Stimulated activated CD8-positive, alpha-beta memory T cell treated with anti-CD3 and anti-CD28 coated beads, Interleukin-15, amount 100 ng/mL, for 48 hours (primary cell): Measurements from ENCODE around the gene RRBP1.

Source experiments
- DNase-seq, 2 donors: peaks; one replicate each; pipeline ENCODE4 v3.0.0-alpha.2; 2020; ENCODE audit warnings: low read depth in 2 of 2

RRBP1 gene

GRCh38 chr20:17647391-17648314 lies 34.4 kb downstream of the RRBP1 start:
- no peak for DNase-seq

DNA sequence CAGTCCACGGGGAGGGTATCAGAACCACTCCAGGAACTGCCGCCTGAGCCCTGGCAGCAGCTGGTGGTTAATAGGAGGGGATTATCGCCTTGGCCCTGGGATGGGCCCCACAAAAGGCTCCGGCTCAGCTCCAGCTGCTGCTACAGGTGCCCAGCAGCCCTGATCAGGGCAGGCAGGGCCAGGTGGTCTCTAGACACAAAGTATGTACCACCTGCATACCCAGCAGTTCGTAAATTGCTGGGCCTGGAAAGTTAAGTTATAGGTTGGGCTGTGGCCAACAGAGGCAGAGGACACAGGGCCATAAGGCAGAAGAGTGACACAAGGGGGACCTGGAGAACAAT lies 35.1 kb downstream of the RRBP1 start:
- DNase-seq: no peak

DNA sequence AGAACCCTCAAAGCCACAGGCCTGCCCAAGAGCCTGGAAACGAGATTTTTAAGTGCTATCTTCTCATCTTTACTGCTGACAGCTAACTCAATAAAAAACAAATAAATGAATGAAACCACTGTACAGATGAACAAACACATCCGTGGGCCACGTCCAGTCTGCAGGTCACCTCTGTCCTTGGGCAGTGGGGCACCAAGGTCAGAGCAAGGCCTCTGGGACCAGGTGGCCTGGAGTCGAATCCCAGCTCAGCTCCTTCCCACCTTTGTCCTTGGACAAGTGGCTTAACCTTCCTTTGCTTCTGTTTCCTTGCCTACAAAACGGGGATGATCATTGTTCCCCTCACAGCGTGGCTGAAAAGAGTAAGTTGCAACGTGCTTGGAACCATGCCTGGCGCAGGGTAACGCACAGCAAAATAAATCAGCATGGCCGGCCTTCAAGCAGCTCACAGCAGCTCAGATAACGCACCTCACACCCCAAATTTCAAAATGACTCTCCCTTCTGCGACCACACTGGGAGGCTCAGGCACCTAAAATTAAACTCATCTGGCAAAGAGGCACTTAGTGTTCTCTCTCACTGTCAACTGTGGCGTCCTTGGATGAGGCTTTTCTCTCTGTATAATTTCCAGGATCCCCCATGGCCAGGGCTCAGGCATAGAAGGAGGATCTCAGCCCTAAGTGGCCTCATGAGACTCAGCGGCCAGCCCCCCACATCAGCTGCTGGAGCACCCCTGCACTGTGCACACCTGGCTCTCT lies 35.7 kb downstream of the RRBP1 start:
- no peak for DNase-seq

- DNase-seq: no peak
Measured at GRCh38 chr20:17645546-17646208, 36.4 kb downstream of the RRBP1 start.

DNA sequence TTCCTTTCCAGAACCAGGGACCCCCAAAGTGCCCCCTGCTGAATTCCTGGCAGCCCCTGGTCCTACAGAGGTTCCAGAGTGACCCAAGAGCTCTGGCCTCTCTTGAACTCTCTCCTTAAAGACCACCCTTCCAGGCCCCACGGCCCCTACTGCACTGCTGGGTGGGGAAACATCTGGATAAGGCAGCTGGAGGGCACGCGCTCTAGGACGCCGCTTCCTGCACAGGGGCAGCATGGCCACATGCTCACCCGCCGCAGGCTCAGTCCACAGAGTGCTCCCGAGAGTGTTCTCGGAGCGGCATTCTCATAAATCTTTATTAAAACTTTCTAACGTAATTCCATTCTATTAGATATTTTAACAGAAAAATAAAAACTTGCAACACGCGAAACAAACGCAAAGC lies 37.0 kb downstream of the RRBP1 start:
- DNase-seq: no peak

- DNase-seq: no peak
Measured at GRCh38 chr20:17644451-17644850, 37.6 kb downstream of the RRBP1 start.

DNA sequence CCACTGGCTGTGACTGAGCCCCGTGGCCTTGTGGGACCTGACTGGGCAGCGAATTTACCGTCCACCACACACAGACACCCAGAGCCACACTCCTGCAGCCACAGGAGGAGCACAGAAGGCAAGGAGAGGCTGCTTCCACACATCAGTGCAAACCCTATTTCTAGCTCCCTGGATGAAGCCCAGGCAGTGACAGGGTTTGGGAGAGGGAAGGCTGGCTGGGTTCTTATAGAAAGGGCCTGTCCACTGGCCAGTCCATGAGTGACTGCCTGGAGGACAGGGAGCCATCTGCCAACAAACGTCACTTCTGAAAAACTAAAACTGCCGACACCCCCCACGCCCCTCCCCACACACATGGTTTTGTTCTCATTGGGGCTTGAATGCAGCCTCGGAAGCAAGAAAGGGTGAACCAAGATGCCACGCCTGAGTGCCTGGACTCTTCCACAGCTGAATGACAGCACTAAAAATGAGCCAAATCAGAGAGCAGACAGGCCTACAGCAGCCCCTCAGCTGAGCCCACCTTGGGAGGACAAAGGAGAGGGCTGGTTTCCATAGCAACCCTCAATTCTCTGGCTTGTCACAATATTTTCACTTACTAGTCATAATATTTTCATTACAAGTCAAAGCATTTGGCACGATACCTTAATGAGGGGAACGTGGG lies 38.4 kb downstream of the RRBP1 start:
- no peak for DNase-seq

GRCh38 chr20:17642404-17643269 lies 39.4 kb downstream of the RRBP1 start:
- no peak for DNase-seq

DNA sequence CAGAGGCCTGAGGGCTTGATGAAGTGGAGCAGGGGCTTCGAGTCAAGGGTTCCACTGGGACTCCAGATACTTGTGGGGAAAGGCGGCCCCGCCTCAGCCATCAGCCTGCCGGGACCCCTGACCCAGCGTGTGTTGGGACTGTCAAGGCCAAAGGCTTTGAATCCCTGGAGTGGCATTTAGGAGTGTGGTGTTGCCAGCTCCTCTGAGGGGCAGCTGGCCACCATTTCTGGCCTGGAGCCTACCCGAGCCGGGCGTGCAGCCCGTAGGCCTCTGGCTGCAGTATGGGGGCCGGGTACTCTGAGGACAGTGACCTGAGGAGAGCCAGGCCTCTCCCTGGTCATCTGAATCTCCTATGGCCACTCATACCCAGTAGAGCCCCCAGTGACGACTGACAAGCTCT lies 40.0 kb downstream of the RRBP1 start:
- DNase-seq: no peak

- DNase-seq: no peak
Measured at GRCh38 chr20:17641520-17641964, 40.5 kb downstream of the RRBP1 start.

DNA sequence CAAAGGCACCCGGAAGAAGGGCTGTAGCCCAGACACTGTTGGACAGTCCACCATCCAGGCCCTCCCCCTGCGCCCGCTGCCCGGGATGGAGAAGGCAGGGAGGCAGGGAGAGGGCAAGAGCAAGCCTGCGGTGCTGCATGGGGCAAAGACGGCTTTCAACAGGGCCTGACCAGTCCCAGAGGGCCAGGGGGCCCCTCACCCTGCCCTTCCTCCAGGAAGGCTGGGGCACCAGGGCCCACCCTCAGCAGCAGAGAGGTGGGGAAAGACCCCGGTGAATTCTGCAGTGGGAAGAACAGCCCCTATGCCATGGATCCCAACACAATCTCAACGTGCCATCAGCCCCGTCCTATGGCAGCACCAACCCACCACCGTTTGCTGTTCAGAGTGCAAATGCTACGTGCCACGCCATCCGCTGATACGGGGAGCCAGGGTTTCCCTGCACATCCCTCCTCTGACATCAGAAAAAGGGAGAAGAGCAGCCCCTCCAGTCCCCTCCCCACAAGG lies 41.1 kb downstream of the RRBP1 start:
- DNase-seq: no peak

GRCh38 chr20:17640146-17640874 lies 41.7 kb downstream of the RRBP1 start:
- DNase-seq: no peak

DNA sequence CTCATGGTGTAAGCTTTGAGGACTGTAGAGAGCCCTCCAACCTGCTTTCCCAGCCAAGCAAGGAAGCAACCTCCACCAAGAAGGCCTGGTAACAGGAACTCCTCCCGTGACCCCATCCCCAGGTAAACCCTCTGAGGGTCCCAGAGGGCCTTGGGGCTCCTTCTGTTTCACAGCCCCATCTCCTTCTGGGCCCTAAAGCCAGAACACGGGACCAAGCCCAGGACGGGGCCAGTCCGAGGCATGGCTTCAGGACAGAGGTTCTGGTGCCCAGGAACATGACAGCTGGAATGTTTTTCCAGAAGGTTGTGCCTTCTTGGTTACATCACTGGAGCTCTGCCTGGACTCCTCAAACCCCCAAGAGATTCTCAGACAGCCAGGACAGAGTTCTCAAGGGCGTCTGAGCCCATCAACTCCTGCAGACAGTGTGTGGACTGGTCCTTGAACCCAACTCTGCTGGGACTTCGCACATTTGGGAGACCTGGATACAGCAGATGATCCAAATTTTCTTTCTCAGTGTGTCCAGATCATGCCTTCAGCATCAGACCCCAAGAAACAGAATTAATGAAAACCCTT lies 43.1 kb downstream of the RRBP1 start:
- DNase-seq: no peak

- no peak for DNase-seq
Measured at GRCh38 chr20:17637985-17638640, 43.9 kb downstream of the RRBP1 start.

DNA sequence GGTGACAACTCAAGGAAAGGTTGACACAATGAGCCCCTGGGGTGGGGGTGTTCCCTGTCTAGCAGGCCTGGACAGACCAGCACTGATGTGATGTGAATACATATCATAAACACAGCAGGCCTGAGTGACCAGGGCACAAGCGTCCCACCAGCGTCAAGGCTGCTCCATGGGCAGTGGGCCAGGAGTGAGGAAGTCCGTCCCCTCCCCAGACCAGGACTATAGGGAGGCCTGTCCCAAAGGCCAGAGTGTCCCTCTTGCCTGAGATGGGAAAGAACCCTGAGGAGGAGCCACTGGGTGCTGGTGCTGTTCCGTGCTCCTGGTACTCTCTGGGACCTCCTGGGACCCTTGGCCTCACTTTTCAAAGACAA lies 44.6 kb downstream of the RRBP1 start:
- DNase-seq: no peak

DNA sequence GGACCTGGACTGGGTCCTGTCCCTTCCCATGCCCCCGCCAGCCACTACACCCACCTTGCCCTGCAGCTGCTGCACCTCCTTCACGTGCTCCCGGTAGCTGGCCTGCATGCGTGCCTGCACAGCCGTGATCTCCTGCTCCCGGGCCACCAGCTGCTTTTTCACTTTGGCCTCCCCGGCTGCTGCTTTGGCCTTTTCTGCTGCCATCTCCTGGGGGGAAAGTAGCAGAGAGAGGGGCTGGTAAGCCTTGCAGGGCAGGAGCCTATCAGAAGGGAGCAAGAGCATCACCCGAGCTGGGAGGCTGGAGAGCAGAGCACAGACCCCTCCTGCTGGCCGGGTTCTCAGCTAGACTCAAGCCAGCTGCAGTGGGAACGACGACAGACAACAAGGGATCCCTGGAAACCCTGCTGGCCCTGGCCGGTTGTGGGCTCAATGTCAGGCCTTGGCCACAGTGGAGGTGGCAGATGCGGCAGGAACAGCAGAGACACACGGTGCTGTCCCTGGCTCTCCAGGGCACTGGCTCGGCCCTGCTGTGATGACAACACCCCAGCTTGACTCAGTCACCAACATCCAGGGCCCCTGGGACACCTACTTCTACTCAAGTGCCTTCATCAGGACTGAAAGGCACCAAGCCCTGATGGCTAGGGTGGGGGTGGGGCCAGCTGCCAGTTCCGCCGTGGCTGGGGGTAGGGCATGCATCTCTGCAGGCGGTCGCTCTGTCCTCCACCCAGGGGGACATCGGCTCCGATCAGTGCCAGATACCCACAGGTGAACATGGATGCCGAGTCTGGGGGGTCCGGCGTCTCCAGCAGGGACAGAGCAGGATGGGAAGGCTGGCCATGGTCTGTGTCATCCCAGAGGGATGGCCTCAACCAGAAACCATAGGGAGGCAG lies 45.3 kb downstream of the RRBP1 start:
- DNase-seq: no peak

DNA sequence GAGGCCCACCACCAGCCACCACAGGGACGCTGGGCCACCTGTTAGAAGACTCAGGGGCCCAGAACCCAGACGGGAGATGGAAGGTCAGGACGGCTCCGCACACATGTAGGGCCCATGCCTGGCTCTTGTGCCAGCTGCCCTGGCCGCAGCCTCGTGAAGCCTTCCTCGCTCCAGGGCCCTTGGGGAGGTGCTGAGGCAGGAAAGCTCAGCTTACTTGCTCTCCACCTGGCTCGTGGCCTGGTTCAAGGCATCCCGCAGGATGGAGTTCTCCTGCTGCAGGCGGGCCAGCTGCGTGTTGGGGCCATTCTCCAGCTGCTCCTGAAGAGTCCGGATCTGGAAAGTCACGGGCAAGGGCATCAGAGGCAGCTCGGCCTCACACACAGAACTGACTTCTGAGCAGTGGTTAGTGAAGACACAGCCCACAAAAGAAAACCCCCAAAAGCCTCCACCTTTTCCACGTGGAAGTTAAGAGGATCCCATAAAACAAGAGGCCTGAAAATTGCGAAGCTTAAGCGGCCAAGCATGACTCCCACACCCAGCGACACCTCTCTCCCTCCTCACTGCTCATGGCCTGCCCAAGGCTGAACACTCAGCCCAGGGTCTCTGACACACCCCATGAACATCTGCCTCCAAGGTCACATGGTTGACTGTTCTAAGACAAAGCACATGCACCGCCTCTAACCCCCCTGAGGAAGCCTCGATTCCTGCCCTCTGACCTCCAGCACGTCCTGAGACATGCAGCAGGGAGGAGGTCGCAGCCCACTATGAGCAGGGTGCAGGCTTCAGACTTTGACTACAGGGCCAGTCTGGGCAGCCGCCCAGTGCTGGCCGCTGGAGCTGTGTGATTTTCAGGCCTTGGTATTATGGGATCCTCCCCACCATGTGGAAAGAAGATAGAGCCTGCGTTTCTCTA lies 46.5 kb downstream of the RRBP1 start:
- no peak for DNase-seq
